Effector memory CD8-positive, alpha-beta T cell (primary cell): ENCODE measurements around the gene EIF2AK2.
"Not testable (repeated sequence)": the region's sequence is repeated elsewhere in the genome, so short reads cannot be mapped to it uniquely, and the experiment has no call there.

Source experiments
- ATAC-seq: fragments of 150-1000 bp; cut with Tn5 transposase; replicated peaks from 2 replicates; pipeline ENCODE4 v1.10.0; 2021; ENCODE audit warnings: mild to moderate bottlenecking, moderate library complexity
- DNase-seq, 3 experiments: peaks; one replicate each; pipeline ENCODE4 v3.0.0; 2021
- H3K27ac Mint-ChIP-seq, 2 donors: one replicate each; pipeline ENCODE4 v1.8.0; 2022; ENCODE audit warnings: mild to moderate bottlenecking in 2 of 2, mixed read lengths in 2 of 2, moderate library complexity in 2 of 2
- H3K27me3 Mint-ChIP-seq, 2 donors: one replicate each; pipeline ENCODE4 v1.8.0; 2022; ENCODE audit warnings: mixed read lengths in 2 of 2
- H3K36me3 Mint-ChIP-seq: one replicate; pipeline ENCODE4 v1.8.0; 2022; ENCODE audit warnings: mild to moderate bottlenecking, moderate library complexity, mixed read lengths; ENCODE audit not compliant: insufficient read depth
- H3K4me1 Mint-ChIP-seq, 2 donors: one replicate each; pipeline ENCODE4 v1.8.0; 2022; ENCODE audit warnings: low read depth in 2 of 2, mixed read lengths in 2 of 2
- H3K4me3 Mint-ChIP-seq, 2 donors: one replicate each; pipeline ENCODE4 v1.8.0; 2022; ENCODE audit warnings: mild to moderate bottlenecking in 2 of 2, mixed read lengths in 2 of 2, moderate library complexity in 2 of 2
- H3K9me3 Mint-ChIP-seq, 2 donors: one replicate each; pipeline ENCODE4 v1.8.0; 2022; ENCODE audit warnings: mixed read lengths in 2 of 2
- total RNA-seq, 9 experiments: gene quantifications; one replicate each; lab custom pipeline; 2026; lab: John Stamatoyannopoulos, UW

EIF2AK2 gene
- 24.6 to 147 (median 81.6) reads per million in 9 experiments for total RNA-seq

DNA sequence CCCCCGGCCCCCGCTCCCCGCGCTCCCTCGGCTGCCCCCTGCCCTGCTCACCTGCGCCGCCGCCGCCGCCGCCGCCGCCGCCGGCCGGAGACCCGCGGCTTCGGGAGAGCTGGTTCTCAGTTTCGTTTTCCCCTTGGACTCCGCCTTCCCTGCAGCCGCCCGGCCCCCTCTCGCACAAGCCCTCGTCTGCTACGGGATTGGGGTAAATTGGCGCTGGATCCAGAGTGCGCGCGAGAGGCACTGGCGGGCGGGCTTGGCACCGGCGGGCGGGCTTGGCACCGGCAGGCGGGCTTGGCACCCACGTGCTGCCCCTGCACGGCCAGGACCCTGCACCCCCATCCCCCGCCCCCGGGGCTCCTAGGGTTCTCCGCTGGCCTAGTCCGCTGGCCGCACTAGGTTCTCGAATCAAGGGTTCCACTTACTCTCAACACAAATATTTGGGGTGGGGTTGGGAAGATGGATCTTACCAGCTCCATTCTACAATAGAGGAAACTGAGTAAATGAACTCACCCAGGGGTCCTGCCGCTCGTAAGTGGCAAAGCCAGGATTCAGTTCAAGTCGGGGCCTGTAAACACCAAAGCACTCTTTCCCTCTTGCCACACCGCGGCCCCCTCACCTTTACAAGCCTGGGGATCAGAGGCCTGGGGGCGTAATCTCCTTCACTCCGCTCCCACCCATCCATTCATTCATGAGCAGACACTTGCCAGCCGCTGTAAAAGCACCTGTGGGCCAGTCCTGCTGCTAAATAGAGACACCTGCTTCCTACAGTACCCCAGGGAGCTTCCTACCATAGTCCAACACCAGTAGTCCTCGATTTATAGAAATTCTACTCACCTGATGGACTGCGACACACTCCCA lies at the start of gene EIF2AK2:
EIF2AK2 (minus strand) TSS at position 124 of the 858 bp plus-strand sequence. CDS start 9,174 bp downstream, outside the sequence.
- H3K27me3 Mint-ChIP-seq, result no peaks in the 10 kb centered on the region
- DNase-seq (peak; percentile 82 to 83 (median 82)), ATAC-seq (peak; percentile 97)
- peak within 1 kb of the TSS; percentile 91 to 97 for H3K27ac Mint-ChIP-seq
- peaks cover 0 to 4% of the 10 kb centered on the region in 2 donors for H3K9me3 Mint-ChIP-seq
- H3K4me1 Mint-ChIP-seq, result peaks cover 28 to 45% of the 10 kb centered on the region in 2 donors
- peaks cover 7% of the 10 kb centered on the region for H3K36me3 Mint-ChIP-seq
- peak within 1 kb of the TSS; percentile 83 to 94 for H3K4me3 Mint-ChIP-seq

DNA sequence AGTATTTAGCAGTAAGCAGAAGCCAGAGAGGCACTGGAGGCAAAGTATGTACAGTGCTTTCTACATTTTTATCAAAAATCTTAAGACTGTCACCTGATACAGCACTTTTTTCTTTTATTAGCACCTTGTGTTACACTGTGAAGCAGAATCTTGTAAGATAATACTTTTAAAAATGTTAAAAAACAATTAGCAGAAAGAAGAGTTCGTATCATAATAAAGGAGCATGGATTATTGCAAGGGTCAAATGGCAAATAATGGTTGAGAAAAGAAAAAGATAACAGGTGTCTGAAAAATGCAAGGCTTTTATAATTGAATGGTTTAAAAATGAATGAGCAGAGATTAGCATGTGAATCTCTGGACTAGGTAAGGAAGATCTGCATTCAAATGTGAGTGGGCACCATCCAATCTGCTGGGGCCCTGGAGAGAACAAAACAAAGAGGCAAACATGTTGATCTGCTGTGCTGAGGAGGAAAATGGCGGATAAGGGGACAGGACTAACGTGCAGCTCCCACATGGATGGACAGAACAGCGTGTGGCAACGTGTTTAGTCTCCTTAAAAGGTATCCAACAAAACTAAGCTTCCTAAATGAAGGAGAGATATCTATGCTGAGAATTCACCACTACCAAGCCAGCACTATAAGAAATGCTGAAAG lies 49.0 kb upstream of the EIF2AK2 start:
- H3K4me3 Mint-ChIP-seq, result no peak overlapping the region
- DNase-seq (no peak), ATAC-seq (no peak)
- H3K27ac Mint-ChIP-seq, result no peak overlapping the region
- H3K27me3 Mint-ChIP-seq, result no peaks in the 10 kb centered on the region
- peaks cover 15 to 37% of the 10 kb centered on the region in 2 donors for H3K4me1 Mint-ChIP-seq
- peaks cover 5 to 14% of the 10 kb centered on the region in 2 donors for H3K9me3 Mint-ChIP-seq
- H3K36me3 Mint-ChIP-seq, result peaks cover 72% of the 10 kb centered on the region

DNA sequence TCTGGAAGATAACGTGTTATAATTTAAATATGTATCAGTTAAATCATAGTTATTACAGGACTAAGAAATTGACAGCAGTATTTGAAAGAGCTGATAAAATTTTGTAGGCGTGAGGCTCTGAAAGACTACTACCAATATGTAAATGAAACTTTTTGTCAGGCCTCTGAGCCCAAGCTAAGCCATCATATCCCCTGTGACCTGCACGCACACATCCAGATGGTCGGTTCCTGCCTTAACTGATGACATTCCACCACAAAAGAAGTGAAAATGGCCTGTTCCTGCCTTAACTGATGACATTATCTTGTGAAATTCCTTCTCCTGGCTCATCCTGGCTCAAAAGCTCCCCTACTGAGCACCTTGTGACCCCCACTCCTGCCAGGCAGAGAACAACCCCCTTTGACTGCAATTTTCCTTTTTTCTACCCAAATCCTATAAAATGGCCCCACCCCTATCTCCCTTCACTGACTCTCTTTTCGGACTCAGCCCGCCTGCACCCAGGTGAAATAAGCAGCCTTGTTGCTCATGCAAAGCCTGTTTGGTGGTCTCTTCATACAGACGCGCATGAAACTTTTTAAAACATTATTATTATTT lies 48.4 kb upstream of the EIF2AK2 start:
- ATAC-seq, H3K4me3 Mint-ChIP-seq, DNase-seq, H3K27me3 Mint-ChIP-seq, H3K27ac Mint-ChIP-seq: not testable (repeated sequence)
- Mint-ChIP-seq H3K9me3 (peaks cover 5 to 14% of the 10 kb centered on the region in 2 donors), H3K36me3 (peaks cover 69% of the 10 kb centered on the region), H3K4me1 (peaks cover 15 to 37% of the 10 kb centered on the region in 2 donors)

DNA sequence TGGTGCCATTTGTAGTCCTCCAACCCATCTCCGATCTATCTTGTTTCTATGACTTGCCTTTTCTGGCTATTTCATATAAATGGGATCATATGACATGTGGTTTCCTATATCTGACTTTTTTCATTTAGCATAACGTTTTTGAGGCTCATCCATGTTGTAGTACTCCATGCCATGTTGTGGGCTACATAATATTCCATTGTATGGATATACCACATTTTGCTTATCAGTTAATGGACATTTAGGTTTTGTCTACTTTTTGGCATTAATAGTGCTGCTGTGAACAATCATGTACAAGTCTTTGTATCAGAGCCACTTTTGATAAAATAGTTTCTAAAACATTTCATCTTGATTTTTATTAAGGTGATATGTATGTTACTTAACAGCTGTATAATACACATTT lies 46.9 kb upstream of the EIF2AK2 start:
- H3K9me3 Mint-ChIP-seq, result peaks cover 5 to 14% of the 10 kb centered on the region in 2 donors
- peaks cover 54% of the 10 kb centered on the region for H3K36me3 Mint-ChIP-seq
- peaks cover 19 to 44% of the 10 kb centered on the region in 2 donors for H3K4me1 Mint-ChIP-seq
- ATAC-seq (no peak), DNase-seq (no peak)
- H3K4me3 Mint-ChIP-seq, result no peak overlapping the region
- H3K27ac Mint-ChIP-seq, result no peak overlapping the region
- H3K27me3 Mint-ChIP-seq, result no peaks in the 10 kb centered on the region

DNA sequence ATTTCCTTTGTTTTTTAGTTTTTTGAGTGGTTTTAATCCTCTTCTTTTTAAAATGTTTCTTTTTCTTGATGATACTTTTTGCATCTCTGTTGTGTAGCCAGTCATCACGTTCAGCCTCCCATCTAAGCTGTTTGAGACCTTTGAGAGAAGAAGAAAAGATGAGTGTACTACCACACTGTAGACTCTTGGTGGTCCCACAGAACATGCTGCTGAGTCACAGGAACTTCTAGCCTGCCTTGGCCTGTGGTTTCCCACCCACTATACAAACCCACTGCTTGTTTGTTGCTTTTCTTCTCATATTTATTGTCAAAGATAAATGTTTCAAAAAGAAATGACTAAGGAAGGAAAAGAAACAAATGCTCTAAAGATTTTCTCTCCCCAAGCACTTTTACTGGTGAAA lies 45.0 kb upstream of the EIF2AK2 start:
- ATAC-seq (peak; percentile 91), DNase-seq (peak; percentile 12 to 30 (median 27))
- Mint-ChIP-seq H3K4me1 (peaks cover 20 to 39% of the 10 kb centered on the region in 2 donors), H3K27ac (peak overlapping the region; percentile 67 to 84), H3K27me3 (no peaks in the 10 kb centered on the region), H3K36me3 (peaks cover 57% of the 10 kb centered on the region), H3K4me3 (peak overlapping the region in 1 of 2 donors; percentile 53), H3K9me3 (peaks cover 0 to under 1% of the 10 kb centered on the region in 2 donors)

DNA sequence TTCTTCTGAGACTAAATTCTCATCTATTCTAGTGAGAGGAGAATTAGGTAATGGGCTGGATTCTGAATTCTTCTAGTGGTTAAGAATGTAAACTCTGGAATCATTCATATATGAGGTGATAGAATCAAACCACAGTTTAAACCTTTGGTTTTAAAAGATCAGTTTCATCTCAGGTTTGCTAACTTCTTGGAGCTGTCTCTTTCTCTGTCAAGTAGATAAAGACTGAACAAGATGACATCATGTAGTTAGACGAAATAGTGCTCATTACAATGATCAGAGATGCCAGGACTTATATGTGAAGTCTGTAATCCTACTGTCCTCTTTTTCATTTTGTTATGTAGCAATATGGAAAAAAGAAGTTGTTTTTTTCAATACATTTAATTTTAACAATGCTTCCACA lies 44.4 kb upstream of the EIF2AK2 start:
- Mint-ChIP-seq H3K36me3 (peaks cover 62% of the 10 kb centered on the region), H3K4me1 (peaks cover 20 to 41% of the 10 kb centered on the region in 2 donors), H3K27ac (peak overlapping the region; percentile 67 to 84), H3K9me3 (no peaks in the 10 kb centered on the region), H3K4me3 (no peak overlapping the region), H3K27me3 (no peaks in the 10 kb centered on the region)
- ATAC-seq (no peak), DNase-seq (no peak)

DNA sequence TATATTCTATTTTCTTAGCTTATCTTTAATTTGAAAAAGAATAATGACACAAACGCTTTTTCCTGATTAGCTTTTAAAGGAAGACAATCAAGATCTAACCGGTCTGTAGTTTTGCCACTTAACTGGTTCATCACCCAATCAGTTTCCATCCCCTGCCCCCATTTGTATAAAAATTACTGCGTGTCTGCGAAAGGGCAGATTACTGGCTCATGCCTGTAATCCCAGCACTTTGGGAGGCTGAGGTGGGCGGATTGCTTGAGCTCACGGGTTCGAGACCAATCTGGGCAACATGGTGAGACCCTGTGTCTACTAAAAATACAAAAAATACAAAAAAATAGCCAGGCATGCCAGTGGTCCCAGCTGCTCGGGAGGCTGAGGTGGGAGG lies 41.9 kb upstream of the EIF2AK2 start:
- Mint-ChIP-seq H3K4me3 (no peak overlapping the region), H3K9me3 (no peaks in the 10 kb centered on the region), H3K4me1 (peaks cover 18 to 33% of the 10 kb centered on the region in 2 donors), H3K36me3 (peaks cover 40% of the 10 kb centered on the region), H3K27ac (peak overlapping the region; percentile 35 to 56), H3K27me3 (no peaks in the 10 kb centered on the region)
- DNase-seq (no peak), ATAC-seq (no peak)

DNA sequence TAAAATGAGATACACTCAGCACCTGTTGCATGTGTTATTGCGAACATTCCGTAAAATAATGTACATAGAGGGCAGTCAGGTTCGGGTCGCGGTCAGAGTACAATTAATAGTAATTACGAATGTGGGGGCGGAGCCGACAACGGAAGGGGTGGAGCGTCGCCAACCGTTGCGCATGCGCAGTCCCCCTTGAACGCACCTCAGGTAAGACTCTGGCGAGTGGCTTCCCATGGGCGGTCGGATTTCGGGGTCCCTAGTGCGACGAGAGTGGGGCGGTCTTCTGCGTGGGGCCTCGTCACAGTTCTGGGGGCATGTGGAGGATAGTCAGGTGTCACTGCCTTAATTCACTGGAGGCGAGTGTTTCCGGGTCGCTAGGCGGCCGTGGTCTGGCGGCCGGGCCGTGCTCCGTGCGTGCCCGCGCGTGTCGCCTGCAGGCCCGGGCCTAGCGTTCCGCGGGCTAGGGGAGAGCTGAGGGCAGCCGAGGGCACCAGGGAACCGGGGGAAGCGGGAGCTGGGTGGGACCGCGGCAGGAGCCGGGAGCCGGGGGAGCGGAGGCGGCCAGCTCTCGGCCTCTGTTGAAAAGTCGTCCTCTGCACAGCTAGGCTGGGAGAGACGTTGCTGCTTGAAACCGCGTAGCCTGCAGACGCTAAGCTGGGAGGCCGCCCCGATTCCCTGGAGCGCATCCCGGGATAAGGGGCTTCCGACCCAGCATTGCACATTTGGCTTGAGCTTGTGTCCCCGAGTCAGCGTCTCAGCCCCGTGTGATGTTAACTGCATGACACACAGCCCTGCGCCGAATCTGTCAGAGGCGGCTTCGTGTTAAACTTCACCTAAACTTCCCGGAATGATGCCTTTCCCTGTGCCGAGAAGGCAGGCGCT lies 39.8 kb upstream of the EIF2AK2 start, which contains the start of gene CEBPZOS:
CEBPZOS (plus strand) TSS at position 177 of the 876 bp plus-strand sequence. CDS start 3,209 bp downstream, outside the sequence.
- H3K27ac Mint-ChIP-seq, result peak within 1 kb of the TSS; percentile 93 to 97
- no peaks in the 10 kb centered on the region for H3K27me3 Mint-ChIP-seq
- no peaks in the 10 kb centered on the region for H3K9me3 Mint-ChIP-seq
- ATAC-seq (peak; percentile 88), DNase-seq (peak; percentile 89 to 92 (median 90))
- H3K4me3 Mint-ChIP-seq, result peak within 1 kb of the TSS; percentile 90 to 97
- peaks cover 27% of the 10 kb centered on the region for H3K36me3 Mint-ChIP-seq
- peaks cover 12 to 22% of the 10 kb centered on the region in 2 donors for H3K4me1 Mint-ChIP-seq

DNA sequence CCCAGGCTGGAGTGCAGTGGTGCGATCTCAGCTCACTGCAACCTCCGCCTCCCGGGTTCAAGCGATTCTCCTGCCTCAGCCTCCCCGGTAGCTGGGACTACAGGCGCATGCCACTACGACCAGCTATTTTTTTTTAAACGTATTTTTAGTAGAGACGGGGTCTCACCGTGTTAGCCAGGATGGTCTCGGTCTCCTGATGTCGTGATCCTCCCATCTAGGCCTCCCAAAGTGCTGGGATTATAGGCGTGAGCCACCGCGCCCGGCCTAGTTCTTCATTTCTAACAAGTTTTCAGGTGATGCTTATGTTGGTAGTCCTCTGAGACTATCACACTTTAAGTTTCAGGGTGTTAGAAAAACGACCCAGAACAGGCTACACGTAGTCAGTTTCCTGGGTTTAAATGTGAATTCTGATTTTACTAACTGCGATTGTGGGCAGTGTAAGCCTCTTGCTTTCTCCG lies 39.1 kb upstream of the EIF2AK2 start:
- not testable (repeated sequence) for DNase-seq, H3K9me3 Mint-ChIP-seq, ATAC-seq, H3K27me3 Mint-ChIP-seq
- Mint-ChIP-seq H3K4me1 (peaks cover 10 to 22% of the 10 kb centered on the region in 2 donors), H3K27ac (peak overlapping the region; percentile 93 to 97), H3K4me3 (peak overlapping the region; percentile 90 to 97), H3K36me3 (peaks cover 20% of the 10 kb centered on the region)

DNA sequence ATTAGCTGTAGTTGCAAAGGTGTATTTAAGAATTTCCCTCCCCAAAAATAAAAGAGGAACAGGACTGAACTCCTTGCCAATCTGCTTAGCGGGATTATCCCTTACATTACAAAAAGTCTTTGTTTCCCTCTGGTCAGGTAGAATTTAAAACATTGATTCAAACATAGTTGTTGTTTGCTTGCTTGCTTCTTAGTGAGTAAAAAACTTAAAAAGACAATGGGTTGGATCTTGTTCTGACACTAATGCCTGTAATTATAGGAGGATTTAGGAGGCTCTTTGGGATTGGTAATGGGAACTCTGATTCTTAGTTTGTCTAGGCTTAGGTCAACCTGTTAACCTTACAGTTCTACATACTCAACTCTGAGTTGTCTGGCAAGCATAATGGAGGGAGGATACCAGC lies 35.8 kb upstream of the EIF2AK2 start:
- peaks cover 0 to 9% of the 10 kb centered on the region in 2 donors for H3K27me3 Mint-ChIP-seq
- H3K36me3 Mint-ChIP-seq, result peaks cover 16% of the 10 kb centered on the region
- H3K27ac Mint-ChIP-seq, result no peak overlapping the region
- no peak for ATAC-seq
- H3K4me1 Mint-ChIP-seq, result peaks cover 5 to 13% of the 10 kb centered on the region in 2 donors
- H3K9me3 Mint-ChIP-seq, result no peaks in the 10 kb centered on the region
- DNase-seq, result no peak
- H3K4me3 Mint-ChIP-seq, result no peak overlapping the region

DNA sequence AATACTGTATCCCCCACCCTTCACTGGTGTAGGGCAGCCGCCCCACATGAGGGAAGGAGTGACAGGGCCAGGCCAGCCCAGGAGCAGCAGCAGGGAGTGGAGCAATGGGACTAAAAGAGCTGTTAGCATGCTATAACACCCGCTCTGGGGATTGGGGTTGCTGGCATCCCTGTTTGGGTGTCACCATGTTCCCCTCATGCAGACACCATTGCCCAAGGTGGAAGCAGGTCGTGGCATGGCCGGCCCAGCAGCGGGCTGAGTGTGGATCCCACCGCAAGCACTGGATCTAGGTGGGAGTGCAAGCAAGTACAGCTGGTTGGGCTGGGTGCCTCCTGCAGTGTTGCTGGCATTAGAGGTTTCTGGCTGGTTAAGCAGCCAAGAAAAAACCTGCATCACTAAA lies 35.0 kb upstream of the EIF2AK2 start:
- Mint-ChIP-seq H3K36me3 (peaks cover 8% of the 10 kb centered on the region), H3K4me3 (no peak overlapping the region), H3K9me3 (no peaks in the 10 kb centered on the region), H3K27ac (peak overlapping the region in 1 of 2 donors; percentile 7), H3K4me1 (peaks cover 0 to 6% of the 10 kb centered on the region in 2 donors), H3K27me3 (peaks cover 0 to 12% of the 10 kb centered on the region in 2 donors)
- no peak for DNase-seq
- no peak for ATAC-seq

DNA sequence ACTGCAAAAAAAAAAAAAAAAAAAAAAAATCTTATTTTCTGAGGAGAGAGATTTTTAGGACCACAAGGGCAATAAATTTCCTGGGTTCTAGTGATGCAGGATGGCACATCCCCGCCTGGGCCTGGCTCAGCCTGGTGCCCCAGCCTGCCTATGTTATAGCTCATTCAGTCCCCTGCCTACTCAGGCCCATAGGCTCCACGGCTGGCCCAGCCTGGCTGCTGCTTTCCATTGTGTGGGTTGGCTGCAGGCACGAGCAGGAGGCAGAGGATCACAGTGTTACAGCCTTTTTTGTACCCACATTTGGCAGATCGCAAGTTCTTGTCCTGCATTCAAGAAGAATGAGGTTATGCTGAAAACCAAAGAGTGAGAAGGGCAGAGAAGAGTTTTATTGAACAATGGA lies 34.5 kb upstream of the EIF2AK2 start:
- no peak overlapping the region for H3K4me3 Mint-ChIP-seq
- ATAC-seq (no peak), DNase-seq (no peak)
- peaks cover 0 to 2% of the 10 kb centered on the region in 2 donors for H3K4me1 Mint-ChIP-seq
- H3K27ac Mint-ChIP-seq, result peak overlapping the region in 1 of 2 donors; percentile 7
- H3K9me3 Mint-ChIP-seq, result no peaks in the 10 kb centered on the region
- peaks cover 0 to 17% of the 10 kb centered on the region in 2 donors for H3K27me3 Mint-ChIP-seq
- H3K36me3 Mint-ChIP-seq, result peaks cover 3% of the 10 kb centered on the region
